Measurements from ENCODE around the gene TMA7. TPM values are rescaled to one million over a fixed set of nuclear protein-coding genes. Genes with fewer than 3 reads are reported as not detected.

Gene TMA7
- total RNA-seq (100 to 1,000 TPM; 152 to 176 TPM), polyA plus RNA-seq (100 to 1,000 TPM; 302 to 985 TPM)
- long read RNA-seq, donor 1, transcript TMA7-201 (4 exons, 561 nt): major isoform, 326 of 450 reads
- long read RNA-seq, donor 1, transcript TMA7-202 (3 exons, 619 nt): minor isoform, 79 of 450 reads
- long read RNA-seq, donor 1, partial matches to known transcripts: 13 of 450 reads
- long read RNA-seq, donor 1, other reads (novel, unspliced or antisense): 31 of 450 reads
- long read RNA-seq, donor 2, transcript TMA7-202 (3 exons, 619 nt): minor isoform, 48 of 222 reads
- long read RNA-seq, donor 2, transcript TMA7-201 (4 exons, 561 nt): major isoform, 150 of 222 reads
- long read RNA-seq, donor 2, partial matches to known transcripts: 7 of 222 reads
- long read RNA-seq, donor 2, other reads (novel, unspliced or antisense): 17 of 222 reads
- long read RNA-seq, donor 3, transcript TMA7-201 (4 exons, 561 nt): major isoform, 225 of 294 reads
- long read RNA-seq, donor 3, transcript TMA7-202 (3 exons, 619 nt): minor isoform, 47 of 294 reads
- long read RNA-seq, donor 3, partial matches to known transcripts: 15 of 294 reads
- long read RNA-seq, donor 3, other reads (novel, unspliced or antisense): 5 of 294 reads
- long read RNA-seq, donor 4, transcript TMA7-202 (3 exons, 619 nt): minor isoform, 40 of 274 reads
- long read RNA-seq, donor 4, transcript TMA7-201 (4 exons, 561 nt): major isoform, 199 of 274 reads
- long read RNA-seq, donor 4, partial matches to known transcripts: 27 of 274 reads
- long read RNA-seq, donor 4, other reads (novel, unspliced or antisense): 7 of 274 reads
- long read RNA-seq, donor 5, transcript TMA7-202 (3 exons, 619 nt): minor isoform, 85 of 600 reads
- long read RNA-seq, donor 5, transcript TMA7-201 (4 exons, 561 nt): major isoform, 440 of 600 reads
- long read RNA-seq, donor 5, partial matches to known transcripts: 22 of 600 reads
- long read RNA-seq, donor 5, other reads (novel, unspliced or antisense): 53 of 600 reads

- H3K4me1 ChIP-seq (ENCODE audit: control insufficient read depth in 5 of 5, insufficient read depth in 5 of 5, low read length in 5 of 5): peaks cover 0 to 12% (median 1%) of the 10 kb centered on the region in 5 donors
- peaks cover 0 to 13% (median 7%) of the 10 kb centered on the region in 4 donors for H3K36me3 ChIP-seq (ENCODE audit: control insufficient read depth in 4 of 4, insufficient read depth in 4 of 4, low read length in 4 of 4)
- 0 to 1% methylated on average over 54 of the region's 54 CpGs for WGBS, 2 donors
- H3K9me3 ChIP-seq (ENCODE audit: control insufficient read depth in 4 of 4, insufficient read depth in 3 of 4, low read length in 3 of 4): no peaks in the 10 kb centered on the region
- DNase-seq: peak; percentile 97 to 98 (median 98)
- peak within 1 kb of the TSS; percentile 73 for H3K4me3 ChIP-seq
- H3K27me3 ChIP-seq (ENCODE audit: control insufficient read depth in 3 of 3, insufficient read depth in 3 of 3, low read length in 2 of 3): no peaks in the 10 kb centered on the region
- peak; percentile 97 for ATAC-seq (ENCODE audit: insufficient read depth, low FRiP score)
- H3K27ac ChIP-seq (ENCODE audit: low read depth in 1 of 2, low read length in 1 of 2): peak within 1 kb of the TSS; percentile 89 to 99
- peak within 1 kb of the TSS; percentile 64 to 86 for H3K9ac ChIP-seq (ENCODE audit: insufficient read depth in 1 of 2, low read length in 2 of 2)
- no peak for TF ChIP-seq CTCF (IDR thresholded peaks at IDR 0.05; ENCODE audit: control extremely low read depth, extremely low read depth)
Measured at GRCh38 chr3:48439820-48440589, at the start of gene TMA7, which contains the start of gene CCDC51. TSS of gene TMA7 (plus strand) at chr3:48440257. CDS start at chr3:48440297, 40 bp downstream. TSS of gene CCDC51 (minus strand) at chr3:48440119. CDS start at chr3:48435128, 4,991 bp downstream.

GRCh38 chr3:48394391-48394790, 45.7 kb upstream of the TMA7 start:
- TF ChIP-seq CTCF (IDR thresholded peaks at IDR 0.05; ENCODE audit: control extremely low read depth, extremely low read depth): no peak

GRCh38 chr3:48395714-48396113, 44.3 kb upstream of the TMA7 start:
- H3K9ac ChIP-seq (ENCODE audit: insufficient read depth in 1 of 2, low read length in 2 of 2): no peak overlapping the region
- no peaks in the 10 kb centered on the region for H3K36me3 ChIP-seq (ENCODE audit: control insufficient read depth in 4 of 4, insufficient read depth in 4 of 4, low read length in 4 of 4)
- H3K27ac ChIP-seq (ENCODE audit: low read depth in 1 of 2, low read length in 1 of 2): no peak overlapping the region
- H3K27me3 ChIP-seq (ENCODE audit: control insufficient read depth in 3 of 3, insufficient read depth in 3 of 3, low read length in 2 of 3): no peaks in the 10 kb centered on the region
- DNase-seq (no peak), ATAC-seq (ENCODE audit: insufficient read depth, low FRiP score) (no peak)
- H3K9me3 ChIP-seq (ENCODE audit: control insufficient read depth in 4 of 4, insufficient read depth in 3 of 4, low read length in 3 of 4): no peaks in the 10 kb centered on the region
- WGBS, 2 donors: 80 to 82% methylated on average over 3 of the region's 3 CpGs
- no peaks in the 10 kb centered on the region for H3K4me1 ChIP-seq (ENCODE audit: control insufficient read depth in 5 of 5, insufficient read depth in 5 of 5, low read length in 5 of 5)
- H3K4me3 ChIP-seq: no peak overlapping the region
- no peak for TF ChIP-seq CTCF (IDR thresholded peaks at IDR 0.05; ENCODE audit: control extremely low read depth, extremely low read depth)

More at GRCh38 chr3:48394391-48394790, 45.7 kb upstream of the TMA7 start:
- Histone ChIP-seq H3K9ac (ENCODE audit: insufficient read depth in 1 of 2, low read length in 2 of 2) (no peak overlapping the region), H3K27ac (ENCODE audit: low read depth in 1 of 2, low read length in 1 of 2) (no peak overlapping the region), H3K27me3 (ENCODE audit: control insufficient read depth in 3 of 3, insufficient read depth in 3 of 3, low read length in 2 of 3) (no peaks in the 10 kb centered on the region), H3K4me1 (ENCODE audit: control insufficient read depth in 5 of 5, insufficient read depth in 5 of 5, low read length in 5 of 5) (no peaks in the 10 kb centered on the region), H3K36me3 (ENCODE audit: control insufficient read depth in 4 of 4, insufficient read depth in 4 of 4, low read length in 4 of 4) (no peaks in the 10 kb centered on the region), H3K9me3 (ENCODE audit: control insufficient read depth in 4 of 4, insufficient read depth in 3 of 4, low read length in 3 of 4) (no peaks in the 10 kb centered on the region), H3K4me3 (no peak overlapping the region)
- no peak for DNase-seq
- 79 to 93% methylated on average over 2 of the region's 2 CpGs for WGBS, 2 donors
- no peak for ATAC-seq (ENCODE audit: insufficient read depth, low FRiP score)
